Measurements from ENCODE around the gene ACBD4.

DNA sequence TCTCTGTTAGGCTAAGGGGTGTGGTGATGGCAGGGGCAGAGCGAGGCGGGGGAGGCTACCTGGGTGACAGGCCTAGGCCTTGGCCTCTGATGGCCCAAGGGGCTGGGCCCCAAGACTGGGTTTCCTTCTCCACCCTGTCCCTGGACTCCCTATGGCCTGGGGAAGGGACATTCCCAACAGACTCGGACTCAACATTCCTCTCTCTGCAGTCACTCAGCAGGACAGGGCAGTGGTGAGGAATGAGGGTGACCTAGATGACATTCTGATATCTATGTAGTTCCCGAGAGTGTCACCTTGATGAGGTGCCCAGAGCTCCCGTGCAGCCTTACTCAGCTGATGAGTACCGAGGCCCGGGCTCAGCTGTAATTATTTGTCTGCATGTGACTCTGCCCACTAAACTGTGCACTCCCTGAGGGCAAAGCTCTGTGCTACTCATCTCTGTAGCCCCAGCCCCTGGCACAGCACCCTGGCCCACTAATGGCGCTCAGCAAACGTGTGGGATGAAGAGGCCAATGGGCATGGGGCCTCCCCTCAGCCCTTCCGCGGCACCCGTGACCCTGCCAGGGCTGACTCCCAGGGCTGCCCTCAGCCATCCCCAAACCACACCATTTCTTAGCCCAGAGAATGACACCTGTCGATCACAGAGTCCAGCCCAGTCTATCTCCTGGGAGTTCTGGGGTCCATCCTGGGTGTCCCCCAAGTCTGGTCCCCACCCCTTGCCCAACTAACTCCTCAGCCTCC is 5.4 kb upstream of the ACBD4 start:
- TF ChIP-seq, protein P1, sequence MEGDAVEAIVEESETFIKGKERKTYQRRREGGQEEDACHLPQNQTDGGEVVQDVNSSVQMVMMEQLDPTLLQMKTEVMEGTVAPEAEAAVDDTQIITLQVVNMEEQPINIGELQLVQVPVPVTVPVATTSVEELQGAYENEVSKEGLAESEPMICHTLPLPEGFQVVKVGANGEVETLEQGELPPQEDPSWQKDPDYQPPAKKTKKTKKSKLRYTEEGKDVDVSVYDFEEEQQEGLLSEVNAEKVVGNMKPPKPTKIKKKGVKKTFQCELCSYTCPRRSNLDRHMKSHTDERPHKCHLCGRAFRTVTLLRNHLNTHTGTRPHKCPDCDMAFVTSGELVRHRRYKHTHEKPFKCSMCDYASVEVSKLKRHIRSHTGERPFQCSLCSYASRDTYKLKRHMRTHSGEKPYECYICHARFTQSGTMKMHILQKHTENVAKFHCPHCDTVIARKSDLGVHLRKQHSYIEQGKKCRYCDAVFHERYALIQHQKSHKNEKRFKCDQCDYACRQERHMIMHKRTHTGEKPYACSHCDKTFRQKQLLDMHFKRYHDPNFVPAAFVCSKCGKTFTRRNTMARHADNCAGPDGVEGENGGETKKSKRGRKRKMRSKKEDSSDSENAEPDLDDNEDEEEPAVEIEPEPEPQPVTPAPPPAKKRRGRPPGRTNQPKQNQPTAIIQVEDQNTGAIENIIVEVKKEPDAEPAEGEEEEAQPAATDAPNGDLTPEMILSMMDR (IDR thresholded peaks at IDR 0.05; ENCODE audit: poor library complexity), result no peak
- TF ChIP-seq EZH2 (IDR thresholded peaks at IDR 0.05; ENCODE audit: borderline replicate concordance), result no peak
